ENCODE measurements around the gene NUDC.

The NUDC gene

DNA sequence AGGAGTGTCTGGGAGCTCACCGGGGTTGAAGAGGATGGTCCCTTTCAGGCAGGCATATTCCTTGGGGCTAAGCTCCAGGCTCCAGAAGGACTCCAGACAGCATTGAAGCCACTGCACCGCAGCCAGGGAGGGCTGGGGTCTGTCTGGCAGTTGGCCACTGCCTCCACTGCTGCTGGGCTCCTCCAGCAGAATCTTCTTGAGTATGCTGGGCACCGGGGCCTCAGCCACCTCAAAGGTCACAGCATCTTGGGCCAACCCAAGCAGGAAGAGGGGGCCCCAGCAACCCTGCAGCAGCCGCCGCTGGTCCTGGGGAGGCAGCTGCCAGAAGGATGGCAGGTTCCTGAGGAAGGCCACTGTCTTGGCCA is 8.2 kb upstream of the NUDC start:
- no peak overlapping the region for H3K56ac ChIP-seq (ENCODE audit: low read length)
- H3K27me3 ChIP-seq (ENCODE audit: insufficient read depth, low read length, poor library complexity): no peaks in the 10 kb centered on the region
- no peak overlapping the region for H3K4ac ChIP-seq (ENCODE audit: low read depth, low read length)
- DNase-seq: no peak
- H3K27ac ChIP-seq (ENCODE audit: low read depth, low read length): no peak overlapping the region
- H2BK5ac ChIP-seq (ENCODE audit: low read length): no peak overlapping the region
- H3K4me2 ChIP-seq (ENCODE audit: low read length): no peak overlapping the region
- H4K5ac ChIP-seq (ENCODE audit: low read length): no peak overlapping the region
- no peak overlapping the region for H3K23ac ChIP-seq (ENCODE audit: low read length)
- no peaks in the 10 kb centered on the region for H3K79me1 ChIP-seq (ENCODE audit: low read length)
- no peak overlapping the region for H3K9ac ChIP-seq (ENCODE audit: low read length)
- no peak overlapping the region for H2BK120ac ChIP-seq (ENCODE audit: low read depth, low read length)
- H2BK15ac ChIP-seq (replicated peaks; ENCODE audit: low read depth): no peak overlapping the region
- no peak overlapping the region for H3K18ac ChIP-seq (ENCODE audit: low read length)
- H3K4me3 ChIP-seq (ENCODE audit: low read length): no peak overlapping the region
- no peaks in the 10 kb centered on the region for H3K79me2 ChIP-seq (ENCODE audit: control insufficient read depth, insufficient read depth, low read length)
- no peak overlapping the region for H2AK5ac ChIP-seq (ENCODE audit: low read length)
- H3K36me3 ChIP-seq (ENCODE audit: control insufficient read depth, insufficient read depth, low read length): no peaks in the 10 kb centered on the region
- no CpG with 5 or more reads among the region's 5 CpGs for WGBS (ENCODE audit: extremely low coverage, insufficient coverage, low lambda C conversion rate)
- H3K4me1 ChIP-seq (ENCODE audit: control insufficient read depth, low read depth, low read length): no peaks in the 10 kb centered on the region
- H4K8ac ChIP-seq (ENCODE audit: low read depth, low read length): no peak overlapping the region

GRCh38 chr1:26913754-26914619 is 7.6 kb upstream of the NUDC start, which contains the start of gene NR0B2:
Gene NR0B2, minus strand, starts transcription at chr1:26913975. Its CDS starts 35 bp downstream, at chr1:26913940.
- Histone ChIP-seq H3K79me1 (ENCODE audit: low read length) (no peaks in the 10 kb centered on the region), H3K79me2 (ENCODE audit: control insufficient read depth, insufficient read depth, low read length) (no peaks in the 10 kb centered on the region), H4K5ac (ENCODE audit: low read length) (no peak within 1 kb of the TSS), H4K8ac (ENCODE audit: low read depth, low read length) (no peak within 1 kb of the TSS), H3K23ac (ENCODE audit: low read length) (no peak within 1 kb of the TSS), H3K4ac (ENCODE audit: low read depth, low read length) (no peak within 1 kb of the TSS), H2BK120ac (ENCODE audit: low read depth, low read length) (no peak within 1 kb of the TSS), H3K36me3 (ENCODE audit: control insufficient read depth, insufficient read depth, low read length) (no peaks in the 10 kb centered on the region), H3K4me2 (ENCODE audit: low read length) (no peak within 1 kb of the TSS), H3K27me3 (ENCODE audit: insufficient read depth, low read length, poor library complexity) (no peaks in the 10 kb centered on the region), H3K27ac (ENCODE audit: low read depth, low read length) (no peak within 1 kb of the TSS), H3K9ac (ENCODE audit: low read length) (no peak within 1 kb of the TSS), H3K4me1 (ENCODE audit: control insufficient read depth, low read depth, low read length) (no peaks in the 10 kb centered on the region), H2AK5ac (ENCODE audit: low read length) (no peak within 1 kb of the TSS), H3K56ac (ENCODE audit: low read length) (no peak within 1 kb of the TSS), H3K4me3 (ENCODE audit: low read length) (no peak within 1 kb of the TSS), H2BK15ac (replicated peaks; ENCODE audit: low read depth) (no peak within 1 kb of the TSS), H3K18ac (ENCODE audit: low read length) (no peak within 1 kb of the TSS), H2BK5ac (ENCODE audit: low read length) (no peak within 1 kb of the TSS)
- no peak for DNase-seq
- no CpG with 5 or more reads among the region's 16 CpGs for WGBS (ENCODE audit: extremely low coverage, insufficient coverage, low lambda C conversion rate)

GRCh38 chr1:26915204-26915842 is 6.2 kb upstream of the NUDC start:
- H3K4me2 ChIP-seq (ENCODE audit: low read length): no peak overlapping the region
- no peak overlapping the region for H2AK5ac ChIP-seq (ENCODE audit: low read length)
- no peak overlapping the region for H3K4ac ChIP-seq (ENCODE audit: low read depth, low read length)
- no peaks in the 10 kb centered on the region for H3K79me1 ChIP-seq (ENCODE audit: low read length)
- WGBS (ENCODE audit: extremely low coverage, insufficient coverage, low lambda C conversion rate): no CpG with 5 or more reads among the region's 5 CpGs
- no peak overlapping the region for H3K18ac ChIP-seq (ENCODE audit: low read length)
- H3K9ac ChIP-seq (ENCODE audit: low read length): no peak overlapping the region
- no peaks in the 10 kb centered on the region for H3K4me1 ChIP-seq (ENCODE audit: control insufficient read depth, low read depth, low read length)
- H4K8ac ChIP-seq (ENCODE audit: low read depth, low read length): no peak overlapping the region
- no peaks in the 10 kb centered on the region for H3K79me2 ChIP-seq (ENCODE audit: control insufficient read depth, insufficient read depth, low read length)
- H3K36me3 ChIP-seq (ENCODE audit: control insufficient read depth, insufficient read depth, low read length): no peaks in the 10 kb centered on the region
- no peak overlapping the region for H3K4me3 ChIP-seq (ENCODE audit: low read length)
- H3K56ac ChIP-seq (ENCODE audit: low read length): no peak overlapping the region
- H2BK15ac ChIP-seq (replicated peaks; ENCODE audit: low read depth): no peak overlapping the region
- H3K27me3 ChIP-seq (ENCODE audit: insufficient read depth, low read length, poor library complexity): no peaks in the 10 kb centered on the region
- no peak overlapping the region for H2BK5ac ChIP-seq (ENCODE audit: low read length)
- H3K23ac ChIP-seq (ENCODE audit: low read length): no peak overlapping the region
- DNase-seq: no peak
- no peak overlapping the region for H4K5ac ChIP-seq (ENCODE audit: low read length)
- no peak overlapping the region for H3K27ac ChIP-seq (ENCODE audit: low read depth, low read length)
- no peak overlapping the region for H2BK120ac ChIP-seq (ENCODE audit: low read depth, low read length)

DNA sequence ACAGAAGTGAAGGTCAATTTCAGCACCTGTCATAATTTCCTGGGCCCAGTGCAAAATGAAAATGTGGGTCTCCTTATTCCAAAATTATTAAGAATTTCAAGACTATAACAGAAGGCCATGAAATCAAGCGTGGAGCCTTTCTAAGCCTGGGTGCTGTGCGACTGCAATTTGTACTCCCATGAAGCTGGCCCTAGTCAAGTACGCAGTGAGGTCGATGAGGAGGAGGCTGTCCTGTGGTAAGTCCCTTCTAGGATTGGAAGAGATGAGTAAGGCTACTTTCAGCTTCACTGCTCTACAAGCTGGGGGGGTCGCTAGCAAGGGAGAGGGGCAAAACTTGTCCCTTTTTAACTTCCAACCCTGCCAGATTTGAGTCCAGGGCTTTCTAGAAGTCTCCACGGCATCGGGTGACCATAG is 410 bp upstream of the NUDC start:
- Histone ChIP-seq H3K56ac (ENCODE audit: low read length) (peak overlapping the region; percentile 42), H3K18ac (ENCODE audit: low read length) (no peak overlapping the region), H3K79me1 (ENCODE audit: low read length) (peaks cover 15% of the 10 kb centered on the region), H2AK5ac (ENCODE audit: low read length) (no peak overlapping the region), H2BK5ac (ENCODE audit: low read length) (no peak overlapping the region), H4K5ac (ENCODE audit: low read length) (no peak overlapping the region), H2BK120ac (ENCODE audit: low read depth, low read length) (no peak overlapping the region), H3K27me3 (ENCODE audit: insufficient read depth, low read length, poor library complexity) (no peaks in the 10 kb centered on the region), H3K4me2 (ENCODE audit: low read length) (peak overlapping the region; percentile 27), H4K8ac (ENCODE audit: low read depth, low read length) (no peak overlapping the region), H3K4me1 (ENCODE audit: control insufficient read depth, low read depth, low read length) (peaks cover 5% of the 10 kb centered on the region), H3K23ac (ENCODE audit: low read length) (no peak overlapping the region), H2BK15ac (replicated peaks; ENCODE audit: low read depth) (no peak overlapping the region), H3K79me2 (ENCODE audit: control insufficient read depth, insufficient read depth, low read length) (peaks cover 27% of the 10 kb centered on the region), H3K27ac (ENCODE audit: low read depth, low read length) (no peak overlapping the region), H3K9ac (ENCODE audit: low read length) (peak overlapping the region; percentile 19), H3K4ac (ENCODE audit: low read depth, low read length) (no peak overlapping the region), H3K4me3 (ENCODE audit: low read length) (no peak overlapping the region), H3K36me3 (ENCODE audit: control insufficient read depth, insufficient read depth, low read length) (peaks cover 3% of the 10 kb centered on the region)
- no CpG with 5 or more reads among the region's 7 CpGs for WGBS (ENCODE audit: extremely low coverage, insufficient coverage, low lambda C conversion rate)
- no peak for DNase-seq

DNA sequence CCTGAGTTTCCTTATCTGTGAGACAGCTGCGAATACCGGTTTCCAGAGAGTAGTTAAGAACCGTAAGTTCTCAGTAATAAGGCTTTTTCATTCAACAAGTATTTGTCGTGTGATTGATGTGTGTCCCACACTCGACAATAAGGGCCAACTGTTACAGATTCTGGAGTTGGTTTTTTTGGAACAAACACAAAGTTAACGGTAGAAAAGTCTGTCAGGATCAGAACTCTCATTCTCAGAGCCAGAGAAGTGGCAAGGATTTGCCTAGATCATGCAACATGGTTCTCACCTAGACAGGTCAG is 837 bp downstream of the NUDC start:
- H3K4ac ChIP-seq (ENCODE audit: low read depth, low read length): peak overlapping the region; percentile 56
- no peak overlapping the region for H4K5ac ChIP-seq (ENCODE audit: low read length)
- peak overlapping the region; percentile 43 for H3K4me2 ChIP-seq (ENCODE audit: low read length)
- peak overlapping the region; percentile 91 for H3K9ac ChIP-seq (ENCODE audit: low read length)
- no peak overlapping the region for H2BK120ac ChIP-seq (ENCODE audit: low read depth, low read length)
- peaks cover 3% of the 10 kb centered on the region for H3K36me3 ChIP-seq (ENCODE audit: control insufficient read depth, insufficient read depth, low read length)
- no peak overlapping the region for H3K27ac ChIP-seq (ENCODE audit: low read depth, low read length)
- H3K4me3 ChIP-seq (ENCODE audit: low read length): peak overlapping the region; percentile 74
- H3K79me1 ChIP-seq (ENCODE audit: low read length): peaks cover 16% of the 10 kb centered on the region
- no peak overlapping the region for H2BK15ac ChIP-seq (replicated peaks; ENCODE audit: low read depth)
- H3K18ac ChIP-seq (ENCODE audit: low read length): no peak overlapping the region
- peak overlapping the region; percentile 98 for H3K56ac ChIP-seq (ENCODE audit: low read length)
- no peaks in the 10 kb centered on the region for H3K27me3 ChIP-seq (ENCODE audit: insufficient read depth, low read length, poor library complexity)
- H4K8ac ChIP-seq (ENCODE audit: low read depth, low read length): no peak overlapping the region
- H3K79me2 ChIP-seq (ENCODE audit: control insufficient read depth, insufficient read depth, low read length): peaks cover 31% of the 10 kb centered on the region
- no CpG with 5 or more reads among the region's 6 CpGs for WGBS (ENCODE audit: extremely low coverage, insufficient coverage, low lambda C conversion rate)
- H2BK5ac ChIP-seq (ENCODE audit: low read length): no peak overlapping the region
- H3K23ac ChIP-seq (ENCODE audit: low read length): no peak overlapping the region
- H2AK5ac ChIP-seq (ENCODE audit: low read length): no peak overlapping the region
- H3K4me1 ChIP-seq (ENCODE audit: control insufficient read depth, low read depth, low read length): peaks cover 5% of the 10 kb centered on the region
- no peak for DNase-seq
